GM19328 (cell line): Measurements from ENCODE around the gene TMEM174.
"Not testable (repeated sequence)": the region's sequence is repeated elsewhere in the genome, so short reads cannot be mapped to it uniquely, and the experiment has no call there.

Experiments used
- ATAC-seq: cut with Tn5 transposase; IDR thresholded peaks from one replicate; pipeline ENCODE4 v1.9.1; 2021; ENCODE audit warnings: mild to moderate bottlenecking, moderate library complexity; ENCODE audit not compliant: unreplicated experiment

Gene TMEM174

GRCh38 chr5:73218552-73219171 lies 45.7 kb downstream of the TMEM174 start:
- ATAC-seq = no peak

- ATAC-seq = not testable (repeated sequence)
Measured at GRCh38 chr5:73219336-73219735, 46.3 kb downstream of the TMEM174 start.

- ATAC-seq = no peak
Measured at GRCh38 chr5:73221161-73221560, 48.2 kb downstream of the TMEM174 start.

GRCh38 chr5:73221726-73222125 lies 48.7 kb downstream of the TMEM174 start:
- ATAC-seq = no peak

- no peak for ATAC-seq
Measured at GRCh38 chr5:73222173-73222572, 49.2 kb downstream of the TMEM174 start.
